H1 (cell line): ENCODE data around the gene AMPD3. TPM values are rescaled to one million over a fixed set of nuclear protein-coding genes. Genes with fewer than 3 reads are reported as not detected.

Source experiments
- CTCF ChIA-PET: fragments of 300-600 bp; sonication (Branson Sonifier 250); formaldehyde crosslinking; loops from one replicate; lab custom pipeline; 2021; ENCODE audit not compliant: partially characterized antibody; lab: Charles Lee
- POLR2A ChIA-PET: fragments of 300-600 bp; sonication (Branson Sonifier 250); formaldehyde crosslinking; loops from one replicate; lab custom pipeline; 2021; ENCODE audit warnings: inconsistent platforms; ENCODE audit not compliant: partially characterized antibody; lab: Charles Lee
- DNase-seq, 2 experiments: peaks; one replicate each; pipeline versions ENCODE4 v3.0.0 to v3.0.0-alpha.2; 2010 to 2022; ENCODE audit warnings: low spot score in 2 of 2, low read depth in 1 of 2, mixed read lengths in 1 of 2
- FAIRE-seq: peaks from 2 replicates; lab custom pipeline; 2011; peaks lifted over from hg19 to GRCh38; lab: Jason Lieb, UNC
- H2AFZ ChIP-seq: 2 replicates; pipeline ENCODE4 v1.8.1; 2012; ENCODE audit warnings: low read length, inconsistent platforms
- H2AK5ac ChIP-seq: 2 replicates; pipeline ENCODE4 v1.6.1; 2013; ENCODE audit warnings: low read depth, low read length
- H2BK120ac ChIP-seq: replicated peaks from 2 replicates; pipeline ENCODE3; 2013; ENCODE audit warnings: low read depth, low read length, inconsistent platforms
- H2BK12ac ChIP-seq: 2 replicates; pipeline ENCODE4 v1.6.1; 2013; ENCODE audit warnings: low read depth, low read length
- H2BK15ac ChIP-seq: 2 replicates; pipeline ENCODE4 v1.6.1; 2013; ENCODE audit warnings: low read length
- H2BK20ac ChIP-seq: 2 replicates; pipeline ENCODE4 v1.6.1; 2013; ENCODE audit warnings: low read length
- H2BK5ac ChIP-seq: 2 replicates; pipeline ENCODE4 v1.6.1; 2013; ENCODE audit warnings: low read depth, low read length
- H3K14ac ChIP-seq: 2 replicates; pipeline ENCODE4 v1.6.1; 2013; ENCODE audit warnings: inconsistent platforms; ENCODE audit not compliant: insufficient read length
- H3K18ac ChIP-seq: 2 replicates; pipeline ENCODE4 v1.6.1; 2013; ENCODE audit warnings: low read length; ENCODE audit errors: extremely low read depth
- H3K23ac ChIP-seq: 2 replicates; pipeline ENCODE4 v1.6.1; 2013; ENCODE audit warnings: inconsistent platforms; ENCODE audit not compliant: insufficient read length
- H3K23me2 ChIP-seq: 2 replicates; pipeline ENCODE4 v1.6.1; 2013; ENCODE audit warnings: low read depth, low read length
- H3K27ac ChIP-seq: 2 replicates; pipeline ENCODE4 v1.6.1; 2011; ENCODE audit warnings: low read depth, low read length, inconsistent platforms
- H3K27me3 ChIP-seq, 4 experiments: replicated peaks in 1 of 4; 1 replicate in 1 of 4; 2 replicates in 3 of 4; pipeline versions ENCODE4 v1.6.1 to v1.8.1; 2011 to 2013; ENCODE audit warnings: low read length in 3 of 4, mild to moderate bottlenecking in 3 of 4, inconsistent platforms in 2 of 4, mixed read lengths in 2 of 4, moderate library complexity in 1 of 4; ENCODE audit not compliant: control insufficient read depth in 3 of 4, insufficient read depth in 3 of 4; ENCODE audit errors: extremely low read depth in 1 of 4
- H3K36me3 ChIP-seq, 4 experiments: 2 replicates each; pipeline versions ENCODE4 v1.6.1 to v1.8.1; 2011 to 2013; ENCODE audit warnings: mild to moderate bottlenecking in 4 of 4, low read length in 3 of 4, moderate library complexity in 2 of 4, control low read depth in 1 of 4, inconsistent platforms in 1 of 4; ENCODE audit not compliant: insufficient read depth in 4 of 4, control insufficient read depth in 2 of 4
- H3K4ac ChIP-seq: replicated peaks from 2 replicates; pipeline ENCODE3; 2013; ENCODE audit warnings: low read length, low read depth, mixed read lengths, inconsistent platforms; ENCODE audit not compliant: insufficient read length
- H3K4me1 ChIP-seq, 4 experiments: replicated peaks in 1 of 4; 1 replicate in 1 of 4; 2 replicates in 3 of 4; pipeline versions ENCODE4 v1.6.1 to v1.8.1; 2011 to 2013; ENCODE audit warnings: low read length in 3 of 4, inconsistent platforms in 2 of 4, mixed read lengths in 1 of 4; ENCODE audit not compliant: insufficient read depth in 4 of 4, control insufficient read depth in 3 of 4
- H3K4me2 ChIP-seq, 2 experiments: 2 replicates each; pipeline versions ENCODE4 v1.6.1 to v1.8.1; 2011 to 2013; ENCODE audit warnings: low read depth in 2 of 2, low read length in 2 of 2, control low read depth in 1 of 2, inconsistent platforms in 1 of 2, mild to moderate bottlenecking in 1 of 2; ENCODE audit not compliant: insufficient read depth in 1 of 2
- H3K4me3 ChIP-seq, 4 experiments: fragments of 200-600, 300-600 bp in 1 of 4; sonication (generic), shearing (Covaris generic), sonication (Bioruptor Twin) in 1 of 4; 2 replicates each; pipeline versions ENCODE4 v1.5.1 to v1.8.1; 2011 to 2016; ENCODE audit warnings: low read length in 4 of 4, low read depth in 3 of 4, control low read depth in 2 of 4, inconsistent platforms in 2 of 4, mild to moderate bottlenecking in 2 of 4, mixed read lengths in 1 of 4, moderate library complexity in 1 of 4; ENCODE audit not compliant: insufficient read depth in 2 of 4; ENCODE audit errors: extremely low read depth in 1 of 4
- H3K56ac ChIP-seq: replicated peaks from 2 replicates; pipeline ENCODE3; 2013; ENCODE audit warnings: low read depth, mild to moderate bottlenecking, mixed read lengths, low read length, inconsistent platforms; ENCODE audit not compliant: insufficient read length
- H3K79me1 ChIP-seq: 2 replicates; pipeline ENCODE4 v1.6.1; 2013; ENCODE audit warnings: low read depth, low read length, control low read depth
- H3K79me2 ChIP-seq, 2 experiments: 2 replicates each; pipeline versions ENCODE4 v1.6.1 to v1.8.1; 2012 to 2013; ENCODE audit warnings: low read length in 2 of 2, mild to moderate bottlenecking in 2 of 2, inconsistent platforms in 1 of 2; ENCODE audit not compliant: insufficient read depth in 2 of 2, control insufficient read depth in 1 of 2
- H3K9ac ChIP-seq, 4 experiments: replicated peaks in 1 of 4; 1 replicate in 1 of 4; 2 replicates in 3 of 4; pipeline versions ENCODE4 v1.6.1 to v1.8.1; 2011 to 2013; ENCODE audit warnings: low read depth in 3 of 4, low read length in 3 of 4, control low read depth in 2 of 4, mild to moderate bottlenecking in 2 of 4, moderate library complexity in 2 of 4, inconsistent platforms in 1 of 4; ENCODE audit errors: extremely low read depth in 1 of 4
- H3K9me3 ChIP-seq, 2 experiments: 2 replicates each; pipeline versions ENCODE4 v1.6.1 to v1.8.1; 2012 to 2013; ENCODE audit warnings: mild to moderate bottlenecking in 2 of 2, moderate library complexity in 2 of 2, control low read depth in 1 of 2, inconsistent platforms in 1 of 2, low read depth in 1 of 2, low read length in 1 of 2, mixed read lengths in 1 of 2; ENCODE audit not compliant: insufficient read depth in 2 of 2
- H4K20me1 ChIP-seq, 2 experiments: replicated peaks in 1 of 2; 2 replicates each; pipeline versions ENCODE3 to v1.8.1; 2011 to 2013; ENCODE audit warnings: inconsistent platforms in 2 of 2, low read length in 2 of 2, mild to moderate bottlenecking in 1 of 2; ENCODE audit not compliant: insufficient read depth in 2 of 2, control insufficient read depth in 1 of 2
- H4K5ac ChIP-seq: 2 replicates; pipeline ENCODE4 v1.6.1; 2013; ENCODE audit warnings: low read length, low read depth, mixed read lengths, inconsistent platforms; ENCODE audit not compliant: insufficient read length
- H4K8ac ChIP-seq: 2 replicates; pipeline ENCODE4 v1.8.0; 2013; ENCODE audit warnings: mild to moderate bottlenecking, moderate library complexity, low read length, inconsistent platforms; ENCODE audit not compliant: insufficient read depth; ENCODE audit errors: extremely low read depth
- H4K91ac ChIP-seq: replicated peaks from 2 replicates; pipeline ENCODE3; 2013; ENCODE audit warnings: low read length, mixed read lengths, inconsistent platforms; ENCODE audit not compliant: insufficient read length
- ASH2L ChIP-seq: fragments of 200-600, 300-600 bp; sonication (generic); IDR thresholded peaks from one replicate; pipeline ENCODE4 v1.7.1; 2017; ENCODE audit warnings: low read length
- NANOG ChIP-seq: IDR thresholded peaks from 2 replicates; pipeline ENCODE4 v1.6.1; 2011; ENCODE audit warnings: low read length, low read depth, mild to moderate bottlenecking, inconsistent platforms; ENCODE audit not compliant: insufficient read depth, poor library complexity, severe bottlenecking
- PHF8 ChIP-seq: fragments of 200-600 bp; sonication (generic); conservative IDR thresholded peaks from 2 replicates; pipeline ENCODE4 v1.7.1; 2012; ENCODE audit warnings: low read depth, mild to moderate bottlenecking, inconsistent platforms, low read length, moderate library complexity
- RNF2 ChIP-seq: fragments of 200-900, 300-1000 bp; sonication (generic); IDR thresholded peaks from 2 replicates; pipeline ENCODE4 v1.7.1; 2016; ENCODE audit warnings: borderline replicate concordance, low read depth, mild to moderate bottlenecking, antibody characterized with exemption, low read length; ENCODE audit not compliant: poor library complexity, severe bottlenecking; ENCODE audit errors: missing control alignments
- RXRA ChIP-seq: IDR thresholded peaks from 2 replicates; pipeline ENCODE4 v1.6.1; 2011; ENCODE audit warnings: low read depth, mild to moderate bottlenecking, low read length, moderate library complexity; ENCODE audit not compliant: insufficient read depth
- TCF12 ChIP-seq: IDR thresholded peaks from 2 replicates; pipeline ENCODE4 v1.6.1; 2011; ENCODE audit warnings: low read depth, mild to moderate bottlenecking, low read length
- WGBS, 2 experiments: shearing (Covaris generic) in 1 of 2; methylation state at CpG; one replicate each; pipeline versions ENCODE4 v1.1.6 to v1.1.7; 2013 to 2015; ENCODE audit warnings: low lambda C conversion rate in 2 of 2, mixed read lengths in 2 of 2, inconsistent platforms in 1 of 2, low coverage in 1 of 2, missing lambda C conversion rate in 1 of 2; ENCODE audit not compliant: insufficient replicate concordance in 2 of 2, insufficient coverage in 1 of 2, insufficient read length in 1 of 2; ENCODE audit errors: extremely low coverage in 1 of 2, missing lambda C conversion rate in 1 of 2; 5-methylcytosine and 5-hydroxymethylcytosine counted together
- polyA plus RNA-seq, 7 experiments: library from polyadenylated mRNA; depleted of rRNA in 3 of 7; stranded (reverse) in 5 of 7; unstranded in 2 of 7; fragments of >200 nt in 5 of 7; fragments of 200-250 nt in 2 of 7; gene quantifications; 1 replicate in 5 of 7; 2 replicates in 1 of 7; 4 replicates in 1 of 7; pipeline versions ENCODE4 v1.2.1 to v1.2.3, GENCODE V29; 2011 to 2013; ENCODE audit warnings: missing spikeins in 2 of 7, mixed read lengths in 2 of 7
- total RNA-seq: library from RNA; stranded (reverse); fragmentation: NEBNext Ultra II Directional; extraction: Animal tissue kit (Norgen Biotek cat#: 25700); gene quantifications from 2 replicates; pipeline ENCODE4 v1.2.1, GENCODE V29; 2021
- TF ChIP-seq, protein P1 (sequence below): IDR thresholded peaks from 2 replicates; pipeline ENCODE4 v1.6.1; 2012; ENCODE audit warnings: low read length, inconsistent platforms
- TF ChIP-seq, protein P2 (sequence below): IDR thresholded peaks from 2 replicates; pipeline ENCODE4 v1.6.1; 2011; ENCODE audit warnings: low read length, improper control_type of control experiment
- TF ChIP-seq, protein P3 (sequence below): IDR thresholded peaks from 2 replicates; pipeline ENCODE4 v1.6.1; 2011; ENCODE audit warnings: low read depth, mild to moderate bottlenecking, low read length; ENCODE audit not compliant: insufficient read depth

The AMPD3 gene
- total and polyA plus RNA-seq, 2 of the 8 experiments (the other 6 are each of a cell fraction or from before 2014, with no cell fraction given) = 4.0 to 6.3 TPM

DNA sequence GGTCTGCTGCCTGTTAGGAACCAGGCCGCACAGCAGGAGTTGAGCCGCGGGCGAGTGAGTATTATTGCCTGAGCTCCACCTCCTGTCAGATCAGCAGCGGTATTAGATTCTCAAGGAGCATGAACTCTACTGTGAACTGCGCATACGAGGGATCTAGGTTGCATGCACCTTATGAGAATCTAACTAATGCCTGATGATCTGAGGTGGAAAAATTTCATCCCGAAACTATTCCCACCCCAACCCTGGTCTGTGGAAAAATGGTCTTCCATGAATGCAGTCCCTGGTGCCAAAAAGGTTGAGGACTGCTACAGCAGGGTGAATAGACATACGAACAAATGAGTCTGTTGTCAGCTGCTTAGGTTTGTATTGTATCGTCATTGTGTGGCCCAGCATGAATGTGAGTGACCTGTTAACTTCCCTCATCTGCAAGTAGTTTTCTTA is 56.1 kb downstream of the AMPD3 start:
- H4K8ac ChIP-seq = no peak overlapping the region
- H2AK5ac ChIP-seq = no peak overlapping the region
- 40% methylated on average over 10 of the region's 10 CpGs; no CpG with 5 or more reads in 1 of the 2 experiments for whole genome bisulfite sequencing, 2 experiments
- H3K14ac ChIP-seq = no peak overlapping the region
- no peaks in the 10 kb centered on the region for H3K79me1 ChIP-seq
- H2AFZ ChIP-seq = no peak overlapping the region
- DNase-seq = peak; percentile 43 to 45
- no peak overlapping the region for H3K27ac ChIP-seq
- H3K23ac ChIP-seq = no peak overlapping the region
- H3K18ac ChIP-seq = no peak overlapping the region
- POLR2A ChIA-PET = interaction anchor here (1.2 to 1.6 kb wide), 2 partner anchors 9 to 208 kb away, joined by 3 to 7 read pairs; no protein-coding TSS in a partner anchor
- H3K9me3 ChIP-seq = no peaks in the 10 kb centered on the region
- no peak overlapping the region for H3K9ac ChIP-seq
- no peak for FAIRE-seq
- no peaks in the 10 kb centered on the region for H3K23me2 ChIP-seq
- no peak overlapping the region for H2BK120ac ChIP-seq
- no peaks in the 10 kb centered on the region for H3K36me3 ChIP-seq
- no peak overlapping the region for H4K5ac ChIP-seq
- no peaks in the 10 kb centered on the region for H3K27me3 ChIP-seq
- peak overlapping the region; percentile 25 to 44; a peak in 2 of 4 replicates for H3K4me2 ChIP-seq
- no peak overlapping the region for H4K91ac ChIP-seq
- peak overlapping the region in 1 of 4 experiments; percentile 11; a peak in 1 of 8 replicates for H3K4me3 ChIP-seq
- H4K20me1 ChIP-seq = no peaks in the 10 kb centered on the region
- CTCF ChIA-PET = interaction anchor here (0.8 to 2.3 kb wide), 10 partner anchors 15 to 165 kb away, joined by 3 to 10 read pairs (median 4); partner anchors contain the start of gene RNF141
- no peak overlapping the region for H2BK15ac ChIP-seq
- H3K4me1 ChIP-seq = peaks cover 2 to 7% (median 6%) of the 10 kb centered on the region in 4 experiments; a peak in 4 of 7 replicates
- H3K79me2 ChIP-seq = no peaks in the 10 kb centered on the region
- H2BK12ac ChIP-seq = no peak overlapping the region
- H2BK5ac ChIP-seq = no peak overlapping the region
- H3K56ac ChIP-seq = no peak overlapping the region
- H3K4ac ChIP-seq = no peak overlapping the region
- no peak overlapping the region for H2BK20ac ChIP-seq
- no peak for TF ChIP-seq PHF8
- TF ChIP-seq RXRA = no peak
- TF ChIP-seq, protein P1, sequence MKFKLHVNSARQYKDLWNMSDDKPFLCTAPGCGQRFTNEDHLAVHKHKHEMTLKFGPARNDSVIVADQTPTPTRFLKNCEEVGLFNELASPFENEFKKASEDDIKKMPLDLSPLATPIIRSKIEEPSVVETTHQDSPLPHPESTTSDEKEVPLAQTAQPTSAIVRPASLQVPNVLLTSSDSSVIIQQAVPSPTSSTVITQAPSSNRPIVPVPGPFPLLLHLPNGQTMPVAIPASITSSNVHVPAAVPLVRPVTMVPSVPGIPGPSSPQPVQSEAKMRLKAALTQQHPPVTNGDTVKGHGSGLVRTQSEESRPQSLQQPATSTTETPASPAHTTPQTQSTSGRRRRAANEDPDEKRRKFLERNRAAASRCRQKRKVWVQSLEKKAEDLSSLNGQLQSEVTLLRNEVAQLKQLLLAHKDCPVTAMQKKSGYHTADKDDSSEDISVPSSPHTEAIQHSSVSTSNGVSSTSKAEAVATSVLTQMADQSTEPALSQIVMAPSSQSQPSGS = no peak
- no peak for TF ChIP-seq RNF2
- 0 out of 2 replicates have a peak, but pooled peaks have one; percentile 47 for TF ChIP-seq TCF12
- no peak for TF ChIP-seq ASH2L
- TF ChIP-seq, protein P2, sequence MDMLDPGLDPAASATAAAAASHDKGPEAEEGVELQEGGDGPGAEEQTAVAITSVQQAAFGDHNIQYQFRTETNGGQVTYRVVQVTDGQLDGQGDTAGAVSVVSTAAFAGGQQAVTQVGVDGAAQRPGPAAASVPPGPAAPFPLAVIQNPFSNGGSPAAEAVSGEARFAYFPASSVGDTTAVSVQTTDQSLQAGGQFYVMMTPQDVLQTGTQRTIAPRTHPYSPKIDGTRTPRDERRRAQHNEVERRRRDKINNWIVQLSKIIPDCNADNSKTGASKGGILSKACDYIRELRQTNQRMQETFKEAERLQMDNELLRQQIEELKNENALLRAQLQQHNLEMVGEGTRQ = no peak
- TF ChIP-seq NANOG = peak; percentile 96
- TF ChIP-seq, protein P3, sequence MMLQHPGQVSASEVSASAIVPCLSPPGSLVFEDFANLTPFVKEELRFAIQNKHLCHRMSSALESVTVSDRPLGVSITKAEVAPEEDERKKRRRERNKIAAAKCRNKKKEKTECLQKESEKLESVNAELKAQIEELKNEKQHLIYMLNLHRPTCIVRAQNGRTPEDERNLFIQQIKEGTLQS = no peak
